ENCODE results near the gene CCDC28B.

- TF ChIP-seq, protein P1, sequence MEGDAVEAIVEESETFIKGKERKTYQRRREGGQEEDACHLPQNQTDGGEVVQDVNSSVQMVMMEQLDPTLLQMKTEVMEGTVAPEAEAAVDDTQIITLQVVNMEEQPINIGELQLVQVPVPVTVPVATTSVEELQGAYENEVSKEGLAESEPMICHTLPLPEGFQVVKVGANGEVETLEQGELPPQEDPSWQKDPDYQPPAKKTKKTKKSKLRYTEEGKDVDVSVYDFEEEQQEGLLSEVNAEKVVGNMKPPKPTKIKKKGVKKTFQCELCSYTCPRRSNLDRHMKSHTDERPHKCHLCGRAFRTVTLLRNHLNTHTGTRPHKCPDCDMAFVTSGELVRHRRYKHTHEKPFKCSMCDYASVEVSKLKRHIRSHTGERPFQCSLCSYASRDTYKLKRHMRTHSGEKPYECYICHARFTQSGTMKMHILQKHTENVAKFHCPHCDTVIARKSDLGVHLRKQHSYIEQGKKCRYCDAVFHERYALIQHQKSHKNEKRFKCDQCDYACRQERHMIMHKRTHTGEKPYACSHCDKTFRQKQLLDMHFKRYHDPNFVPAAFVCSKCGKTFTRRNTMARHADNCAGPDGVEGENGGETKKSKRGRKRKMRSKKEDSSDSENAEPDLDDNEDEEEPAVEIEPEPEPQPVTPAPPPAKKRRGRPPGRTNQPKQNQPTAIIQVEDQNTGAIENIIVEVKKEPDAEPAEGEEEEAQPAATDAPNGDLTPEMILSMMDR (IDR thresholded peaks at IDR 0.05 in 8 of 11, conservative IDR thresholded peaks at IDR 0.05 in 3 of 11): no peak
- TF ChIP-seq POLR2A (IDR thresholded peaks at IDR 0.05) (no peak), POLR2AphosphoS5 (IDR thresholded peaks at IDR 0.05) (peak in 2 of 3 donors; percentile 23 to 64)
These were observed 8.5 kb downstream of the CCDC28B start, which contains the start of gene DCDC2B for GRCh38 chr1:32208891-32209328.

Data from spleen (tissue), 7 donors.